Muscle layer of duodenum (tissue), 2 donors: ENCODE results near the gene WDFY4.

ENCODE experiments used
- H3K27ac ChIP-seq: one replicate; pipeline ENCODE4 v1.7.0; 2013; ENCODE audit warnings: mild to moderate bottlenecking, low read length
- H3K27me3 ChIP-seq: one replicate; pipeline ENCODE4 v1.7.0; 2013; ENCODE audit warnings: low read depth, mild to moderate bottlenecking, control low read depth, low read length
- H3K36me3 ChIP-seq, 2 donors: one replicate each; pipeline ENCODE4 v1.7.0; 2013; ENCODE audit warnings: low read length in 2 of 2, control low read depth in 1 of 2, mild to moderate bottlenecking in 1 of 2; ENCODE audit not compliant: insufficient read depth in 2 of 2, control insufficient read depth in 1 of 2
- H3K4me1 ChIP-seq, 2 donors: one replicate each; pipeline ENCODE4 v1.7.0; 2013; ENCODE audit warnings: low read length in 2 of 2, mild to moderate bottlenecking in 2 of 2, control low read depth in 1 of 2, moderate library complexity in 1 of 2; ENCODE audit not compliant: insufficient read depth in 2 of 2, control insufficient read depth in 1 of 2
- H3K4me3 ChIP-seq, 2 donors: one replicate each; pipeline ENCODE4 v1.7.0; 2013; ENCODE audit warnings: low read length in 2 of 2, low read depth in 1 of 2, mild to moderate bottlenecking in 1 of 2
- H3K9me3 ChIP-seq, 2 donors: one replicate each; pipeline ENCODE4 v1.7.0; 2013; ENCODE audit warnings: low read length in 2 of 2, control low read depth in 1 of 2, mild to moderate bottlenecking in 1 of 2; ENCODE audit not compliant: control insufficient read depth in 1 of 2
- donor health status: healthy.

The WDFY4 gene

GRCh38 chr10:48769706-48770435 is 85.2 kb downstream of the WDFY4 start:
- no peak overlapping the region for H3K4me3 ChIP-seq
- H3K27ac ChIP-seq = no peak overlapping the region
- H3K27me3 ChIP-seq = no peaks in the 10 kb centered on the region
- H3K36me3 ChIP-seq = no peaks in the 10 kb centered on the region
- no peaks in the 10 kb centered on the region for H3K9me3 ChIP-seq
- H3K4me1 ChIP-seq = no peaks in the 10 kb centered on the region

GRCh38 chr10:48770561-48771089 is 86.0 kb downstream of the WDFY4 start:
- Histone ChIP-seq H3K27me3 (no peaks in the 10 kb centered on the region), H3K9me3 (no peaks in the 10 kb centered on the region), H3K36me3 (no peaks in the 10 kb centered on the region), H3K4me1 (no peaks in the 10 kb centered on the region), H3K27ac (no peak overlapping the region), H3K4me3 (no peak overlapping the region)

GRCh38 chr10:48771234-48771633 is 86.6 kb downstream of the WDFY4 start:
- no peaks in the 10 kb centered on the region for H3K36me3 ChIP-seq
- H3K27ac ChIP-seq = no peak overlapping the region
- H3K4me3 ChIP-seq = no peak overlapping the region
- H3K27me3 ChIP-seq = no peaks in the 10 kb centered on the region
- no peaks in the 10 kb centered on the region for H3K4me1 ChIP-seq
- H3K9me3 ChIP-seq = no peaks in the 10 kb centered on the region

GRCh38 chr10:48772059-48772458 is 87.4 kb downstream of the WDFY4 start:
- Histone ChIP-seq H3K4me1 (no peaks in the 10 kb centered on the region), H3K27ac (no peak overlapping the region), H3K4me3 (no peak overlapping the region), H3K36me3 (no peaks in the 10 kb centered on the region), H3K9me3 (no peaks in the 10 kb centered on the region), H3K27me3 (no peaks in the 10 kb centered on the region)

GRCh38 chr10:48773580-48773979 is 88.9 kb downstream of the WDFY4 start:
- Histone ChIP-seq H3K27me3 (no peaks in the 10 kb centered on the region), H3K9me3 (no peaks in the 10 kb centered on the region), H3K4me3 (no peak overlapping the region), H3K36me3 (no peaks in the 10 kb centered on the region), H3K27ac (no peak overlapping the region), H3K4me1 (no peaks in the 10 kb centered on the region)

GRCh38 chr10:48774416-48775205 is 89.9 kb downstream of the WDFY4 start:
- no peaks in the 10 kb centered on the region for H3K9me3 ChIP-seq
- no peak overlapping the region for H3K27ac ChIP-seq
- no peak overlapping the region for H3K4me3 ChIP-seq
- H3K4me1 ChIP-seq = no peaks in the 10 kb centered on the region
- no peaks in the 10 kb centered on the region for H3K36me3 ChIP-seq
- no peaks in the 10 kb centered on the region for H3K27me3 ChIP-seq

- H3K4me1 ChIP-seq = no peaks in the 10 kb centered on the region
- no peak overlapping the region for H3K27ac ChIP-seq
- H3K27me3 ChIP-seq = no peaks in the 10 kb centered on the region
- no peak overlapping the region for H3K4me3 ChIP-seq
- H3K9me3 ChIP-seq = no peaks in the 10 kb centered on the region
- no peaks in the 10 kb centered on the region for H3K36me3 ChIP-seq
Measured at GRCh38 chr10:48775206-48775517, 90.5 kb downstream of the WDFY4 start.

- Histone ChIP-seq H3K27ac (no peak overlapping the region), H3K4me3 (no peak overlapping the region), H3K27me3 (no peaks in the 10 kb centered on the region), H3K36me3 (no peaks in the 10 kb centered on the region), H3K9me3 (no peaks in the 10 kb centered on the region), H3K4me1 (no peaks in the 10 kb centered on the region)
Measured at GRCh38 chr10:48776005-48776522, 91.4 kb downstream of the WDFY4 start.

GRCh38 chr10:48776528-48776927 is 91.9 kb downstream of the WDFY4 start:
- Histone ChIP-seq H3K4me1 (no peaks in the 10 kb centered on the region), H3K4me3 (no peak overlapping the region), H3K9me3 (no peaks in the 10 kb centered on the region), H3K27ac (no peak overlapping the region), H3K27me3 (no peaks in the 10 kb centered on the region), H3K36me3 (no peaks in the 10 kb centered on the region)

- Histone ChIP-seq H3K27ac (no peak overlapping the region), H3K4me1 (no peaks in the 10 kb centered on the region), H3K36me3 (no peaks in the 10 kb centered on the region), H3K9me3 (no peaks in the 10 kb centered on the region), H3K27me3 (no peaks in the 10 kb centered on the region), H3K4me3 (no peak overlapping the region)
Measured at GRCh38 chr10:48777110-48777509, 92.4 kb downstream of the WDFY4 start.

- no peaks in the 10 kb centered on the region for H3K9me3 ChIP-seq
- no peak overlapping the region for H3K4me3 ChIP-seq
- H3K27me3 ChIP-seq = no peaks in the 10 kb centered on the region
- H3K36me3 ChIP-seq = no peaks in the 10 kb centered on the region
- H3K27ac ChIP-seq = no peak overlapping the region
- no peaks in the 10 kb centered on the region for H3K4me1 ChIP-seq
Measured at GRCh38 chr10:48778193-48778857, 93.7 kb downstream of the WDFY4 start.
